ENCODE data around the gene UBAC2.
"Not testable (repeated sequence)": the region's sequence is repeated elsewhere in the genome, so short reads cannot be mapped to it uniquely, and the experiment has no call there.

Gene UBAC2

GRCh38 chr13:99388334-99388923 lies 187.8 kb downstream of the UBAC2 start:
- TF ChIP-seq, protein P1, sequence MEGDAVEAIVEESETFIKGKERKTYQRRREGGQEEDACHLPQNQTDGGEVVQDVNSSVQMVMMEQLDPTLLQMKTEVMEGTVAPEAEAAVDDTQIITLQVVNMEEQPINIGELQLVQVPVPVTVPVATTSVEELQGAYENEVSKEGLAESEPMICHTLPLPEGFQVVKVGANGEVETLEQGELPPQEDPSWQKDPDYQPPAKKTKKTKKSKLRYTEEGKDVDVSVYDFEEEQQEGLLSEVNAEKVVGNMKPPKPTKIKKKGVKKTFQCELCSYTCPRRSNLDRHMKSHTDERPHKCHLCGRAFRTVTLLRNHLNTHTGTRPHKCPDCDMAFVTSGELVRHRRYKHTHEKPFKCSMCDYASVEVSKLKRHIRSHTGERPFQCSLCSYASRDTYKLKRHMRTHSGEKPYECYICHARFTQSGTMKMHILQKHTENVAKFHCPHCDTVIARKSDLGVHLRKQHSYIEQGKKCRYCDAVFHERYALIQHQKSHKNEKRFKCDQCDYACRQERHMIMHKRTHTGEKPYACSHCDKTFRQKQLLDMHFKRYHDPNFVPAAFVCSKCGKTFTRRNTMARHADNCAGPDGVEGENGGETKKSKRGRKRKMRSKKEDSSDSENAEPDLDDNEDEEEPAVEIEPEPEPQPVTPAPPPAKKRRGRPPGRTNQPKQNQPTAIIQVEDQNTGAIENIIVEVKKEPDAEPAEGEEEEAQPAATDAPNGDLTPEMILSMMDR (conservative IDR thresholded peaks at IDR 0.05): no peak
- TF ChIP-seq ZFX (IDR thresholded peaks at IDR 0.05): no peak
- H3K27ac ChIP-seq: no peak overlapping the region

- not testable (repeated sequence) for H3K27ac ChIP-seq
Measured at GRCh38 chr13:99389094-99389493, 188.4 kb downstream of the UBAC2 start.

DNA sequence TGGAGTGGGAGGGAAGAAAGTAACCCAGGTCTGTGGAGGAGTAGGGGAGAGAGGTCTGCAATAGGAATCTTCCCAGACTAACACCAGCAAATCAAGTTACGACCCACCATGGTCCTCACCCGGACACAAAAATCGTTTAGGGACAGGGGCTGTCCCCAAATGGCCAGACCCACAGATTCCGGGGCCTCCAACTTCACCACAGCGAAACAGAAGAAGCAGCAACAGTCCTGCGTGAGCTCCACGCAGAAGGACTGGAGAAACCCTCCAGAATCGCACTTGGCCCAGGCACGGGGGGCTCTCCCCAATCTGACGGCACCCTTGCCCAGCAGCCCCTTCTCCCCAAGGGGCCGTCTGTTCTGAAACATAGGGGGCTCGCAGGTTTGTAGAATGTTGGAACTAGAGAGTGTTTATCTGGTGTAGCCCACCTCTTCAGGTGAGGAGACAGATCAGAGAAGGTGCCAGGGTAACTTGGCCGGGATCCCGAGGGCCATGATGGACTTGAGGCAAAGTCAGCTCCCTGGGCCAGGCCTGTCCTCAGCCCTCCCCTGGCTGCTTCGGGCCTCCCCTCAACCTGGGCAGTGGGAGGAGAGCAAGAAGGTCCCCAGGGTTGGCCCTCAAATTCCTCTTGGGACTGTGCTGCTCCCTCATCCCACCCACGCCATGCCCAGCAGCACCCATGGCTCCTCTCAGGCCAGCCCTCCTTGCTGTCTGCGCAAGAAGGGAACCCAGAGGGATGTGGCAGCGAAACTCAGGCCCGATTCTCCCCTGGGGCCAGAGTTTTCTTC lies 189.1 kb downstream of the UBAC2 start:
- no peak overlapping the region for H3K27ac ChIP-seq
- TF ChIP-seq, protein P1 (conservative IDR thresholded peaks at IDR 0.05): no peak
- no peak for TF ChIP-seq ZFX (IDR thresholded peaks at IDR 0.05)

DNA sequence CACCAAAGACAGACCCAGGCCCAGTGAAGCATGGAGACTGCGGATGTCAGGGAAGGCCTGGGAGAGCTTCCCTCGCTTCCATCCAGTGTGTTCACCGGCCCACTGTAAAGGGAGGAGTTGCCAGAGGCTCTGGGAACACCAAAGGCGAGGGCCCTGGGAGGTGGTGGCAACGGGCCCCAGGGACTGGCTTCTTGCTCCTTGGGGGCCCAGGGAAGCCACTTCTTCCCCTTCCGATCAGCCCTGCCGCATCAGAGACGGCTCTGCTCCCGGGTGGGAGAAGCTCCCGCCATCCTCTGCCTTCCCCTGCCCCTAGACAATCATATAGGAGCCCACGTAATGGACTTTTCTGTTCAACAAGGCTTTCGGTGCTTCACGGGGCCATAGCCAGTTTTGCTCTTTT lies 189.9 kb downstream of the UBAC2 start:
- no peak overlapping the region for H3K27ac ChIP-seq
- TF ChIP-seq ZFX (IDR thresholded peaks at IDR 0.05): no peak
- TF ChIP-seq, protein P1 (conservative IDR thresholded peaks at IDR 0.05): no peak

DNA sequence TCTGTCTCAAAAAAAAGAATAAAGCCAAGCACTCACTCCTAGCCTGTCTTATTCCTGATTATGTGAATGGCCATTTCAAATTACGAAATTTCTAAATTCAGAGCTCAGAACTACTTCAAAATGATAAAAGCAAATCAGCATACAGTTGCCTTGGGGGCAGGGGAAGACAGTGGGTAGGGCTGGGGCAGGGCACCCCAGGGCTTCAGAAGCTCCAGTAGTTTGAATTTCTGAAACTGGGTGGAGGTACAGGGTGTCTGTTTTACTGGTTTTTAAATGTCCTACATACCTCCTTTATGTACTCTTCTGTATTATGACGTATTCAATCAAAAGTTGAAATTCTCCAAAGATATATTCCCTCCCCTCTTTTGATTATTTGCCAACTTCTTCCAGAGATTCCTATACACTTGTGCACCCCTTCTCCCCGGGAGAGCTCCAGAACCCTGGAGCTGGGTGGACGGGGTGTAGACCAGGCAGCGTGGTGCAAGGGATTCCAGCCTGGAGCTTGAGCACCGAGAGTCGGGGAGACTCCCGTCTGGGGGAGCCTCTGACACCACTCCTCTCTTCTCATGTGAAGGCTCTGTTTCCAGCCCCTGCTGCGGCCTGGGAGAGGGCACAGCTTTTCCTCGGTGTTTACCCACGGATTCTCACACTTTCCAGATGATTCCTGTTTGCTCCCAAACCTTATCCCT lies 191.3 kb downstream of the UBAC2 start:
- no peak overlapping the region for H3K27ac ChIP-seq
- no peak for TF ChIP-seq ZFX (IDR thresholded peaks at IDR 0.05)
- TF ChIP-seq, protein P1 (conservative IDR thresholded peaks at IDR 0.05): no peak

DNA sequence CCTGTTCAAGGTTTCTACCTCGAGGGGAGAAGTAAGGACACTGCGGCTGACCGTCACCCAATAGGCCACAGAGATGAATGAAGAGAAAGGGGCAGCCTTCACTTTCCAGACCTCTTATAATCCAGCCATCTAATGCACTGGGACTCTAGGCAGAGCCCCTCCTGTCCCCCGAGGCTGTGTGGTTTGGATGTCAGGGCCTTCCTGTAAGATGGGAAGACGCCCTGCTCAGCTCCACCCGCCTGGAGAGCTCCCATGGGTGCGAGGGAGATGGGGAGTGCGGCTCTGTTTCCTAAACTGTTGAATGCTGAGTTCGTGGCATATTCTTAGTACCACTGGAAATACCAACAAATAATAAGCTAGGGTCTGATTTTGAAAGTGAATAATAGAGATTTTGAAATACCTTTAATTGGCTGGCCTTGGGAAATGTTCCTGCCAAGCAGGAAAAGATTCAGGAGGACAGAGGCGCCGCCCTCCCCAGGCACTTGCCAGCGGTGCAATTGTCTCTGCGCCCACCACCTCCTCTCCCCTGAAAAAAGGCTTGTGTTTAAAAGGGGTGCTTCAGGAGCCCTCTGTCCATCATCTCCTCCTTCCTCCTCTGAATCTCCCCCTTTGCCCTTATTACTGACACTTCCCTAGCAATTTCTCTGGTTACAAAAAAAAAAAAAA lies 191.9 kb downstream of the UBAC2 start:
- TF ChIP-seq, protein P1 (conservative IDR thresholded peaks at IDR 0.05): no peak
- TF ChIP-seq ZFX (IDR thresholded peaks at IDR 0.05): no peak
- no peak overlapping the region for H3K27ac ChIP-seq

DNA sequence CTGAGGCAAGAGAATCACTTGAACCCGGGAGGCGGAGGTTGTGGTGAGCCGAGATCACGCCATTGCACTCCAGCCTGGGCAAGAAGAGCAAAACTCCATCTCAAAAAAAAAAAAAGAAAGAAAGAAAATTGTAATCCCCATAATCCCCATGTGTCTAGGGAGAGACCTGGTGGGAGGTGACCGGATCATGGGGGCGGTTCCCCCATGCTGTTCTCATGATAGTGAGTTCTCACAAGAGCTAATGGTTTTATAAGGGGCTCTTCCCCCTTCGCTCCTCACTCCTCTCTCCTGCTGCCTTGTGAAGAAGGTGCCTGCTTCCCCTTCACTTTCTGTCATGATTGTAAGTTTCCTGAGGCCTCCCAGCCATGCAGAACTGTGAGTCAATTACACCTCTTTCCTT lies 192.7 kb downstream of the UBAC2 start:
- not testable (repeated sequence) for H3K27ac ChIP-seq
